Fibroblast of the conjunctiva (primary cell): ENCODE measurements around the gene CD84.
"Not testable (repeated sequence)": the region's sequence is repeated elsewhere in the genome, so short reads cannot be mapped to it uniquely, and the experiment has no call there.

ENCODE experiments used
- DNase-seq: peaks from one replicate; pipeline ENCODE4 v3.0.0-alpha.2; 2010; ENCODE audit warnings: low read depth

CD84 gene

DNA sequence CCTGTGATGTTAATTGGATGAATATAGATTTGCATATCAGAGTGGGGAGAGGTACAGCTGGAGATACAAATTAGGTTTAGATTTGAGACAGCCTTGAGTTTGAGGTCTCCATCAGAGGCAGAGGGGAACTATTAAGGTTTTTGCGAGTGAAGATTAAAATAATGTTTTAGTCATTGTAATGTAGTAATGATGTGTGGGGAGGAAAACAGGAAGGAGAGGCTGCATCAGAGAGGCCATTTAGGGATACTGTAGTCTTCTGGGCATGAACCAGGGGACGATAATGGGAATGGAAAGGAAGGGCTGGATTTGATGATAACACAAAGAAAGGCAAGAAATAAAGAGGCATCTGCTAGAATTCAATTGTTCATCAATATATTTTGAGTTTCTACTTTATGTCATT is 9.5 kb downstream of the CD84 start:
- DNase-seq: no peak

DNA sequence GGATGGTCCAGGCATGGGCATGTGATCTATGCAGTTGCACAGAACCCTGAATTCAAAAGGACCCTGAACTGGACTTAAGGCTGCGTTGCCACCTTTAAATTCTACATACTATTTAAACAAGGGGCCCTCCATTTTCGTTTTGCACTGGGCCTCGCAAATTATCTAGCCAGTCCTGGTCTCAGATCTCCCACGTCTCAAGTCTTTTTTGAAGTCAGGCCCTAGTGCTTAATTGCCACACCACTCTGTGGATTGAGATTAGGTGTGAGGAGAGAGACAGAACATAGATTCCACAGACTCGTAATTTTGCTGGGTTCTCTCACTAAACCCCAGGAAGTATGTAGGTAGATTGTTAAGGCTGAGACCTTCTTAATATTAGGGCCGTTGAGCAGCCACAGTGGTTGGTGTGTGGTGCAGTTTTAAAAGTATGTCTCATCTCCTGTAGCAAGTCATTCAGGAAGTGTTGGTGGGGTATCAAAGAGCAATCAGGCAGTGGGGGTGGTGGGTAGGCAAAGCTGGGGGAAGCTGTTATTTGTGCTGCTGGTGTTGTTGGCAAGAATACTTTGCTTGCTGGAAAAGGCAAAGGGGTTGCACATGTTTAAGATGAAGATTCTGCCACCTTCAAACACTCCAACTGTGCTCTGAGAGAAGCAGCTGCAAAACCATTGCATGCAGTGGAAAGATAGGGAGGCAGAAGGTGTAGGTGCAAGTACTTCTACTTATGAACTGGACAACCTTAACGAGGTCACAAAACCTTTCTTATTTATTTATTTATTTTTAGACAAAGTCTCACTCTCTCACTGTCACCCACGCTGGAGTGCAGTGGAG is 11.2 kb downstream of the CD84 start:
- DNase-seq: no peak

DNA sequence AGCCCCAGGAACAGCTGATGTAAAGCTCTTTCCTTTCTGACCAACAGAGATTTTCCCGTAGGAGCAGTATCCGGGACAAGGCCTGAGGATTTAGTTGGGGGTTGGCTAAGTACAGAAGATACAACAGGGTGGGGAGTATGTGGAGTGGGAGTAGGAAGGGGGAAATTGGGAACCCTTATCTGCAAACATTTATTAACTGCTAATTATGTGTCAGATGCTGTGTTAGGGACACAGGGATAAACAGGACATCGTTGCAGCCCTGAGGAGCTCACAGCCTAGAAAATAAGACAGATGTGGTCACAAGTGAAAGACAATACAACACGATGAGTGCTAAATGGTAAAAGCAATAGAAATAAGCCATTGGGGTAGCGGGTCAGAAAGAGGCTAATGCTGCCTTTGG is 12.0 kb downstream of the CD84 start:
- no peak for DNase-seq

DNA sequence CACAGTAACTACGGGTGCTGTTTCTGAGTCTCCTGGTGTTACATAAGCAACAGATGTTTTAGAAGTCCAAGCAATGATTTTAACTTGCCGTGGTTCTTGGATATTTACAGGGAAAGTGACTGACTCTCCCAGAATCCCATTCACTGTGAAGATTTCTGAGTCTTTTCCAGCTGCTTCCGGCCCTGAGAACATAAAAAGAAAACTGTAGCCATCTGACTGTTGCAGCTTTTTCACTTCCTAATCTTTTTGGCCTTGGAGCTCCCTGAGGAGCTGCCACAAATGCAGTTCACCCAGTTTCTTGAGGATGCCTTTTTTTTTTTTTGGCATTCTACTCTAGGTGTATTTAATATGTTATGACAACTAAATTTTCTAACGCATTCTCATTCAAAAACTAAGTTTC is 13.7 kb downstream of the CD84 start:
- no peak for DNase-seq

DNA sequence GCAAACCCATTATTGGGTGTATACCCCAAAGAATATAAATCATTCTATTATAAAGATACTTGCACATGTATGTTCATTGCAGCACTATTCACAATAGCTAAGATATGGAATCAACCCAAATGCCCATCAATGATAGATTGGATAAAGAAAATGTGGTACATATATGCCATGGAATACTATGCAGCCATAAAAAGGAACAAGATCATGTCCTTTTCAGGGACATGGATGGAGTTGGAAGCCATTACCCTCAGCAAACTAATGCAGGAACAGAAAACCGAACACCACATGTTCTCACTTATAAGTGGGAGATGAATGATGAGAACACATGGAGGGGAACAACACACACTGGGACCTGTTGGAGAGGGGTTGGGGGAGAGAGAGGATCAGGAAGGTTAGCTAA is 16.1 kb downstream of the CD84 start:
- not testable (repeated sequence) for DNase-seq

DNA sequence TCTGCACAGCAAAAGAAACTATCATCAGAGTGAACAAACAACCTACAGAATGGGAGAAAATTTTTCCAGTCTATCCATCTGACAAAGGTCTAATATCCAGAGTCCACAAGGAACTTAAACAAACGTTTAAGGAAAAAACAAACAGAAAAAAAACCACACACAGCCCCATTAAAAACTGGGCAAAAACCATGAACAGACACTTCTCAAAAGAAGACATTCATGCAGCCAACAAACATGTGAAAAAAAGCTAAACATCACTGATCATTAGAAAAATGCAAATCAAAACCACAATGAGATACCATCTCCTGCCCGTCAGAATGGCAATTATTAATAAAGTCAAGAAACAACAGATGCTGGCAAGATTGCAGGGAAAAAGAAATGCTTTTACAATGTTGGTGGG is 16.6 kb downstream of the CD84 start:
- not testable (repeated sequence) for DNase-seq

DNA sequence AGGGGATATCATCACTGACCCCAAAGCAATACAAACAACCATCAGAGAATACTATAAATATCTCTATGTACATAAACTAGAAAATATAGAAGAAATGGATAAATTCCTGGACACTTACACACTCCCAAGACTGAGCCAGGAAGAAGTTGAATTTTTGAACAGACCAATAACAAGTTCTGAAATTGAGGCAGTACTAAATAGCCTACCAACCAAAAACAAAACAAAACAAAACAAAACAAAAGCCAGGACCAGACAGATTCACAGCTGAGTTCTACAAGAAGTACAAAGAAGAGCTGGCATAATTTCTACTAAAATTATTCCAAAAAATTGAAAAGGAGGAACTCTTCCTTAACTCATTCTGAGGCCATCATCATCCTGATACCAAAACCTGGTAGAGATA is 18.5 kb downstream of the CD84 start:
- no peak for DNase-seq

DNA sequence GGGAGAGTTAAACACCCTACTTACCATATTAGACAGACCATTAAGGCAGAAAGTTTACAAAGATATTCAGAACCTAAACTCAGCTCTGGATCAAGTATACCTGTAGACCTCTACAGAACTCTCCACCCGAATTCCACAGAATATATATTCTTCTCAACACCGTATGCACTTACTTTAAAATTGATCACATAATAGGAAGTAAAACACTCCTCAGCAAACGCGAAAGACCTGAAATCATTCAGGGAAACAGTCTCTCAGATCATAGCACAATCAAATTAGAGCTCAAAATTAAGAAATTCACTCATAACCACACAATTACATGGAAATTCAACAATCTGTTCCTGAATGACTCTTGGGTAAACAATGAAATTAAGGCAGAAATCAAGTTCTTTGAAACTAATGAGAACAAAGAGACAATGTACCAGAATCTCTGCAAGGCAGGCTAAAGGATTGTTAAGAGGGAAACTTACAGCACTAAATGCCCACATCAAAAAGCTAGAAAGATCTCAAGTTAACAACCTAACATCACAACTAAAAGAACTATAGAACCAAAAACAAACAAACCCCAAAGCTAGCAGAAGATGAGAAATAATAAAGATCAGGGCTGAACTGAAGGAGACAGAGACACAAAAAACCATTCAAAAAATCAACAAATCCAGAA is 19.1 kb downstream of the CD84 start:
- no peak for DNase-seq

DNA sequence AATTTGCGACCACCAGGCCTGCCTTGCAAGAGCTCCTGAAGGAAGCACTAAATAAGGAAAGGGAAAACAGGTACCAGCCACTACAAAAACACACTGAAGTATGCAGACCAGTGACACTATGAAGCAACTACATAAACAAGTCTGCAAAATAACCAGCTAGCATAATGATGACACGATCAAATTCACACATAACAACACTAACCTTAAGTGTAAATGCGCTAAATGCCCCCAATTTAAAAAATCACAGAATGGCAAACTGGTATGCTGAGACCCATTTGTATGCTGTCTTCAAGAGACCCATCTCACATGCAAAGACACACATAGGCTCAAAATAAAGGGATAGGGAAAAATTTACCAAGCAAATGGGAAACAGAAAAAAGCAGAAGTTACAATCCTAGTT is 19.9 kb downstream of the CD84 start:
- DNase-seq: not testable (repeated sequence)

DNA sequence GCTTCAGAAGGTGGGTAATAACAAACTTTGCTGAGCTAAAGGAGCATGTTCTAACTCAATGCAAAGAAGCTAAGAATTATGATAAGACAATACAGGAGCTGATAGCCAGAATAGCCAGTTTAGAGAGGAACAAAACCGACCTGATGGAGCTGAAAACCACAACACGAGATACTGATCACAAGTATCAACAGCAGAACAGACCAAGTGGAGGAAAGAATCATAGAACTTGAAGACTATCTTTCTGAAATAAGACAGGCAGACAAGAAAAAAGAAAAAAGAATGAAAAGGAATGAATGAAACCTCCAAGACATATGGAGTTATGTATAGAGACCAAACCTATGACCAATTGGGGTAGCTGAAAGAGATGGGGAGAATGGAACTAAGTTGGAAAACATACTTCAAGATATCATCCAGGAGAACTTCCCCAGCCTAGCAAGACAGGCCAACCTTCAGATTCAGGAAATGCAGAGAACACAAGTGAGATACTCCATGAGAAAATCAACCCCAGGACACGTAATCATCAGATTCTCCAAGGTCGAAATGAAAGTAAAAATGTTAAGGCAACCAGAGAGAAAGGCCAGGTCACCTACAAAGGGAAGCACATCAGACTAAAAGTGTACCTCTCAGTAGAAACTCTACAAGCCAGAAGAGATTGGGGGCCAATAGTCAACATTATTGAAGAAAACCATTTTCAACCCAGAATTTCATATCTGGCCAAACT is 20.5 kb downstream of the CD84 start:
- no peak for DNase-seq

DNA sequence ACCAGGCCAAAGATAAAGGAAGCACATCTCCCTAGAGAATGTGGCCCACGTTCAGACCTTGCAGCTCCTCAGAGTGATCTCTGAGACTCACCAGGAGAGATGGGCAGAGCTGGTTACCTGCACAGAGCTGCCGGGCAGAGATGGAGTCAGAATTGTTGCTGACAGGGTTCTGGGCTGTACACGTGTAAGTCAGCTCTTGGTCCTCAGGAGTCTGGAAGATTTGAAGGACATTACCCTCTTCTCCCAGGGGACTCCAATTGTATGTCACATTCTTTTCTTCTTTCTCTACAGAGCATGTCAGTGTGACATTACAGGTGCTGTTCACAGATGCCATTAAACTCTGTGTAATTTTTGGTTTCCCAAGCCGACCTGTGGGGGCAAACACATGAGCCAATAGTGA is 25.5 kb downstream of the CD84 start:
- no peak for DNase-seq

DNA sequence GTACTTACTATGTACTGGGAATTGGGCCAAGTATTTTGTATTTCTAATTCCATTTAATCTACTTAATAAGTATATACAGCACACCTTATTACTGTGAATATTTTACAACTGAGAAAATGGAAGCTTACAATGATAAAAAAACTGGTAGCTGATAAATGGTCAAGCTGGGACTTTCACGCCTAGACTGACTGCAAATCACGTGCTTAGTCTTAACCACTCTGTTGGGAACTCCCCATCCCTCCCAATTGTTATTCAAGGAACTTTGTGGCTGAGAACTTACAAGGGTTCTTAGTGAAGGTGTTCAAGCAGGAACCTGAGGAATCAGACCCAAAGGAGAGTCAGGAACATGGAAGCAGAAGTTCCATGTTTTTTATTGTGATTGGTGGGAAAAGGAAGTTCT is 26.9 kb downstream of the CD84 start:
- DNase-seq: no peak

DNA sequence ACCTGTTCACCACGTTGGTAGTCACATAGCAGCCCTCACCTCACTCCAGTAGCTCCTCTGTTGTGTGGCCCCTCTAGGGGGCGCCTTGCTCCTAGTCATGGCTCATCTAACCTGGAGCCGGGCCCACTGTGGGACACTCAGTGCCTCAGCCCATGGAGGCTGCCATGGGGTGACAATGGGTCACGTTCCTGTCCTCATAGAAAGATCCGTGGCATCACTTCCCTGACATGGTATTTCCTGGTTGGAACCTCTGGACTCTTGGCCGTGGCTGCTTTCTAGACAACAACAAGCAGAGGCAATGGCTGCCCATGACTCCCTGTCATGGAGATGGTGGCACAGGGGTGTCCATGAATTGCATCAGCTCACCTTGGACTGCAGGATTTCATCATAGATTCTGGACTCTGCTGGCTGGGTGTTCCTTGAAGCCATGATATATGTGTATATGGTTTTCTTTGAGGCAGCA is 28.7 kb downstream of the CD84 start:
- DNase-seq: no peak

DNA sequence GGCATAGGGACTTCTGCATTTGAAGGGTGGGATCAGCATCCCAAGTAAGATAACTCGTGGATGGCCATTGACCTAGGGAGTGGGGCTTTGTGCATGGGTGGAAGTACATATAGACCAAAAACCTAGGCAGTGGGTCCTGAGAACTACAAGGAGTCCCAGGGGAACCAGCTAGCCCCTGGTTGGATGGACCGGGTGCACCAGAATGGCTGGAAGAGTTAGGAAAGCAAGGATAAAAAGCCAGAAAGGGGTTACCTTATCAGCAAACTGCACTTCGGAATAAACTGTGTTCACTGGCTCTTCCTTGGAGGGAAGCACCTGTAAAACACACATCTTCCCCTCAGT is 29.7 kb downstream of the CD84 start:
- DNase-seq: no peak

DNA sequence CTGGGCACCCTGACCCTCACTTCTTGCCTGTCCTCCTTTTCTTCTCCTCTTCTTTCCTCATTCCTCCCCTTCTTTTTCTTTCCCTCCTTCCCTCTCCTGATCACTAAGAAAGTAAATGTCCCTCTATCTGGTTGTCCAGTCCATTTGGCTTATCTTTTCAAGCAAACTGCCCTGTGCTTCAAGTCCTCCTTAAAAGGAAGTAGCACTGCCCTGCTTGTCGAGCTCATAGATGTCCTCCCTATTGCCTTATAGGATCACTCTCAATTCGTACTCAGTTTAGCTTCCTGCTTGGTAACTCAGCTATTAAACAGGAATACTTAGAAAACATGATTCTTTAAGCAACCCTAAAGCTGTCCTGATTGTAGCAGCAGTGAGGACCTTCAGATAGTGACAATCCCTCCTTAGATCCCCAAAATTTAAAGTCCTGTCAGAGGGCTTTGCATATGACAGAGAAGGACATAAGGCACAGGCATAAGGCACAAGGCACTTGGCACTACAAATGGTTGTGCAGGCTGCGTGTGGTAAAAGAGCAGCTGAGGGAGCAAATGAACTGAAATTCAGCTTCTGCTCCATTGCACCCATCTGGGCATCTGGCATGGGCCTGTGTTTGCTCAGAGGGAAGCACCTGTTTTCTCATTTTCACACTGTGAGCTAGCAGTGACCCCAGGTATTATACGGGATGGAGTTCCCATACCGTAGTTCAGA is 30.2 kb downstream of the CD84 start:
- no peak for DNase-seq

DNA sequence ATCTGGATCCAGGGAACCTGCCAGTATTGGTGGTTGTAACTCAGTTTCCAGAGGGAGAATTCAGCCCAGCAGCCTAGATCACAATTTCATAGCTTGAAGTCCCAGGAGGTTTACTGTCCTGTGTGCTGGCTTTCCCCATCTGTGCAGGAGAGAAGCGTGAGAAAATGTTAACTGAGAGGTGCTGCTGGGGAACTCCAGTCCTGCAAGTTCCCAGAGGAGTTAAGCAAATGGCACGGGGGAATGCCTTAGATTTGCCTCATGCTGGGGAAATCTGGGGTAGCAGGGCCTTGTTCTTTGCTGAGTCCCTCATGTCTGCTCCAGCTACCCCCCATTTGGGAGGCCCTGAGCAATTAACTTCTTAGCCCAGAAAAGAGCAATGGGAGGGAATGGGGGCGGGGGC is 31.1 kb downstream of the CD84 start:
- DNase-seq: no peak

DNA sequence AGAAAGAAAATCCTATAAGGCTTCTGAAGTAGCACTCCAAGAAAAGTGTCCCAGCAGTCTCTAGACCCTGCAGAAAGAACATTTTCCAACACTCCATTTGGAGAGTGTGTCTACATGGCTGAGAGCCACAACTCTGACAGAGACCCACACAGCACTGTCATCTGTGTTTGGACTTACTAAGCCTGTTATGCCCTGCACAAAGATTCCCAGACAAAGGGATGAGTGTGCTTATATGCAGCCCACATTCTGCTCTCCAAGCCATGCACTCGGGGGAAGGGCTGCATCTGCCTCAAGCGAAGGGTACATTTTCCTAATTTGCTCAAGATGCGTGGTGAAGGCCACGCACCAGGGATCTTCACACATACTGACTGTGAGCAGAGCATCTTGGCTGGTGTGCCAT is 31.9 kb downstream of the CD84 start:
- no peak for DNase-seq

DNA sequence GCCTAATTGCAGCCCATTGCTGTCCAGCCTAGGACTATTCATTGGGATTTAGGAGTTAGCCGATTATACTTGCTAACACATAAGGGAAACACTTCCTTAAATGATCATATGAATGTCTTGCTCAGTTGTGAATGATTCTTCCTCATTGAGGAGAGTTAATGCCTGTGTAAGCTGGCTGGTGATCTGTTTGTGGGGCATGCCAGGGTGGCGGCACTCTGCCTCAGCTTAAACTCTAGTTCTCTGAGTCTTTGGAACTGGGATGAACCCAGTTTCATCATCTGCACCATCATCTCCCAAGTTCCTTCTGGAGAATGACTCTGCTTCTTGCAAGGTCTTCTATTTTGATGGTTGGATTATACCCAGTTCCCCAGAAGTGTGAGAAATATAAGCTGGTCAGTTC is 32.4 kb downstream of the CD84 start:
- DNase-seq: no peak

DNA sequence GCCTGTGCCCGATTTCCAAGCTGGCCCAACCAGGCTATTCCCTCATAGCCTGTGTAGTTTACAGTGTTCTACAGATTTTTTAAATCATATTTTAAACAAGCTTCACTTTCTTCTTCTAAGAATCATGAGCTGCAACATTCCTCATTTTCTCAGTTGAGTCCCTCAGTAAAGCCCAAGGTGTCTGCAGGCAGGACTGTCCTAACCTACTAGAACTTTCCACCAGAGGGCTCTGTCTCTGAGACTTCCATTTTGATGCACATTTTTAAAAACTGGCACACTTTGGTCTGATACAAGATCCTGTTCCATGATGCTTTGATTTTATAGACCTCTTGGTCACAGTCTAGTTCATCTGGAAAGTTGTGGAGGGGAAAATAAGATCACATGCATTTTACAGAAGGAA is 34.6 kb downstream of the CD84 start:
- no peak for DNase-seq

DNA sequence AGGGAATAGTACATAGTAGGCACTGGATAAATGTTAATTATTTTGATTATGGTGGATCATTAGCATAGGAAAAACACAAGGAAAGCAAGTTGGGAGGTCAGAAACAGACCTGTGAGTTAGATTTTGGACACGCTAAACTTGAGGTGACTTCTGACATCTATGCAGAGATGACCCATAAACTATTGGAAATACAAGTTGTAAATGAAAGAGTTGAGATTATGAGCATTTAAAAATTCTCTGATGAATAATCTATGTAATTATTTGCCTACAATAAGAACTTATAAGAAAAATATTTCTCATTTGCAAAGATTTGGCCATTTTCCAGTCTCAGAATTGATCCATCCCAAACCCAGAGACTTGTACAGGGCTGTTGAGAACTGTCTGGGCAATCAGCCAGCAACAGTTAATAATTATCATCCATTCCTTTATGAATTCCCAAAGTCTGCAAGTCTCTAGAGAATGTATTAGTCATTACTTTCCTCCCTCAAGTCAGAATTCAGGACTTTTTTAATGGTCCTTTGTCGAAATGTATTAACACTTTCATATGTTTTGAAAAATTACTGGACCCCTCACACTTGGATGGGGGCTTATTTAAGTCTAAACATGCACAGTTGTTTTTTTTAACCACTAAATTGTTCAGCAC is 36.9 kb downstream of the CD84 start:
- no peak for DNase-seq

DNA sequence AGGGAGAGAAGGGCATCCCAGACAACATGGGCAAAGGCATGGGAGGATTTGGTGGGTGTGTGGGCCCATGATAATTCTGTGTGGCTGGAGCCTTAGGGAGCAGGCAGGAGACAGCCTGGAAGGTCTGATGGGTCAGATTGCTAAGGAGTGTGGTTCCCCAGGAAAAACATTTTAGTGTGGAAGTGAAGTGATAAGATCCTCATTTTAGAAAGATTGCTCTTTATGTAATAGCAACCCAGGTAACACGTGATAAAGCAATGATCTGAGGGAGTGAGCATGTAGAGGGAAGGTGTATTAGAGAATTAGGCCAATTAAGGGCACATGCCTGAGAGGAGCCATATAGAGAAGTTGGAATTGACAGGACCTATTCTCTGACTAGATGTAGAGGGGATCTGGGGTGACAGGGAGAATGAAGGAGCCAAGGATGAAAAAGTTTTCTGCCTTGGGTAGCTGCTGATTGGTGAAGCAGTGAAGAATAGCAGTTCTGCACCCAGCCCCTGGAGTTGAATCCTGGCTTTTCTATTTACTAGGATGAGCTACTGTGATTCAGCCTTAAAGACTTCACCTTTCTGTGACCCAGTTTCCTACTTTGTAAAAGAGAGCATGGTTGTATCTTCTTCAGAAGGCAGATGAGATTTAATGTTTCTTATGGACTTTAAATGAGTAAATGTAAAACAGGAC is 37.5 kb downstream of the CD84 start:
- no peak for DNase-seq

DNA sequence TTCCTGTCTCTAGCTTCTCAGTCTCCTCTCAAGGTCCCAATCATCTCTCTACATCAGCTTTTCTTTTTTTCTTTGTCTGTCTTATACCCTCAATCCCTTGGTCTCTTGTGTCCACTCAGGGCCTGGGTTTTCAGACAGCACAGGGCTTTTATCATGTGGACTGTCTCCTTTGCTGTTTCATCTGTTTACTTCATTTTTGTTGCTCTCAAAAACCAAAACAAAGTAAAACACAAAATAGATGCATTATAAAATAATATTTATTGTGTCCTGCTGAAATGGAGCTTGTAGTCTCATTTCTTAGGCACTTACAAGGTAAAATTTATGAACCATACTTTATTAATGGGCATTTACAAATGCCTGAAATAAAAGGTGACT is 38.5 kb downstream of the CD84 start:
- DNase-seq: no peak
